CD4-positive, alpha-beta T cell treated with Interleukin-17A for 1 hour (primary cell): Measurements from ENCODE around the gene STMND1.

Experiments used
- DNase-seq: peaks from one replicate; pipeline ENCODE4 v3.0.0-alpha.2; 2020

The STMND1 gene

DNA sequence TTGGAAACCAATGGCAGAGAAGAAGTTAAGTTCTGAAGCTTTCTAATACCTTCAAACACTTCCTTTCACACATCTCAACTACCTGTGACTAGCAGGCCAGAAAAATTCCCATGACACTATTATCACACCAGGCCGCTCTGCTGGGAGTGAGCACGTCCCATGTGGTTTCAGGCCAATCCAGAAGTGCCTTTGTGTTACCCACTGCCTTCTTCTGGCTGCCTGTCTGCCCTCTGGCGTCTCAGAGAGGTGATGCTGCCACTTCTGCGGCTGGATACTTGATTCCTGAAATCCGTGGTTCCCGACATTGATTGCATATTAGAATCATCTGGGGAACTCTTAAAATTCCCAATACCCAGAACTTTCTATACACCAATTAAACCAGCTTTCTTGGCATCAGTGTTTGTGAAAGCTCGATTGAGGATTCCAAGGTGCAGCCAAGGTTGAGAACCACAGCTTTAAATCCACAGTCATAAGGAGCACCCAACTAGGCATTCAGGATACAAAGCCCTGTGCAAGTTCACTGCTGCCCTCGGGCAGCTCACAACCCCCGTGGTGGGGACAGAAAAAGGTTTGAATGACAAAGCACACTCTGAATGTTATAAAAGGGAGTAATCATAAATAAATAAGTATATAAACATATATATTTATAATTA, 65.6 kb downstream of the STMND1 start:
- no peak for DNase-seq

DNA sequence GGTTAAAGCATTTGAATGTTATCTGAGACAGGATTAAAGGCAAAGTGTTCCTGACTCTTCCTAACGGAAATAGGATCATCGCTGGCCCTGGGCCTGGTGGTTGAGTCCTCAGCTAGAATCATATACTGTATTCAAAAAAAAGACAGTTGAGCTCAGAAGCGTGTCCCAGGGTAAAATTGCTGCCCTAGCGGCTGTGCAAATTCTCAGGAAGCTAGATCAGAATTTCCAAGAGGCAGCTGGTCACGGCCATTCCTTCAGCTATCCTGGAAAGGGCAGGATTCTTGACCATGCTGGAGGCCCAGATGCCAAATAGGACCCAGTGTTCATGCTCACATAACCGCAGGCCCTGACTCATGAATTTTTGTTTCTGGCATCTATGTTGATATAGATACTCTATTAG, 67.4 kb downstream of the STMND1 start:
- DNase-seq, result no peak

- no peak for DNase-seq
These were observed 67.9 kb downstream of the STMND1 start for GRCh38 chr6:17169711-17170110.

DNA sequence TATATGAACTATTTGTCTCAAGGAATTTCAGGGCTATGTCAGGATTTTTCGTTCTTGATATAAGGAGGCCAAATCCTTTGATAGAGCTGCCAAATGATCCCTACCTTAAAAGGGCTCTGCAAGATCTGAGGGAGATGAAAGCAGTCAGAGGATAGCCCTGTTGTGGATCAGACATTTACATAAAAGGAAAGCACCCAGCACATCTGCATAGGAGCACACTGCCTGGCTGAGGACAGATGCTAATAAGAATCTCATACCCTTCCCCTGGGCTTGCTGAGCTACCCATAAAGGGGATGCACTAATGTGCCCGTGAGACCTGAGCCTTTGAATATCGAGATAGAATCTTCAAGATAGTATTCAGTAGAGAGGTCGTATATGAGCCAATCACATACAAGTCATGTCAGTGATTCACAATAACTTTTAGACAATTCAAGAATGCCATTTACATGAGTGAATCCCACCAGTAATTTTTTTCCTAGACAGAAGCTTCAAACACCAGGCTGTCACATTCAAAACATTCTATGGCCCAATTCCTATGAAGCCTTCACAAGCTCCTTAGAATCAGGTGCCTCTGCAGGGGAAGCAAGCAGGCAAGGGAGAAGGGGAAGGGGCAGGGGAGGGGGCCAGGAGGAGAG, 71.1 kb downstream of the STMND1 start:
- DNase-seq, result no peak

GRCh38 chr6:17178326-17178725, 76.5 kb downstream of the STMND1 start:
- no peak for DNase-seq

GRCh38 chr6:17178754-17179529, 77.1 kb downstream of the STMND1 start:
- no peak for DNase-seq

- DNase-seq, result no peak
These were observed 77.8 kb downstream of the STMND1 start for GRCh38 chr6:17179530-17180073.
